Stimulated activated memory B cell treated with anti-CD40 and anti-IgM and Interleukin-4, amounts not matched to agents 10 μg/mL and 1 μg/mL and 100 μg/mL, for 72 hours (primary cell): Measurements from ENCODE around the gene BHLHE41.

Experiments
- ATAC-seq: fragments of 150-1000 bp; cut with Tn5 transposase; 2 replicates; pipeline ENCODE4 v1.10.0; 2021
- H3K27ac Mint-ChIP-seq: one replicate; pipeline ENCODE4 v1.8.0; 2022; ENCODE audit warnings: mild to moderate bottlenecking, mixed read lengths
- H3K27me3 Mint-ChIP-seq: one replicate; pipeline ENCODE4 v1.8.0; 2022; ENCODE audit warnings: mixed read lengths
- H3K36me3 Mint-ChIP-seq: one replicate; pipeline ENCODE4 v1.8.0; 2022; ENCODE audit warnings: mixed read lengths
- H3K4me1 Mint-ChIP-seq: one replicate; pipeline ENCODE4 v1.8.0; 2022; ENCODE audit warnings: mixed read lengths
- H3K4me3 Mint-ChIP-seq: one replicate; pipeline ENCODE4 v1.8.0; 2022; ENCODE audit warnings: mild to moderate bottlenecking, moderate library complexity, mixed read lengths
- H3K9me3 Mint-ChIP-seq: one replicate; pipeline ENCODE4 v1.8.0; 2022; ENCODE audit warnings: mixed read lengths

BHLHE41 gene

GRCh38 chr12:26088998-26089397 lies 35.8 kb downstream of the BHLHE41 start:
- Mint-ChIP-seq H3K9me3 (peaks cover 3% of the 10 kb centered on the region), H3K4me1 (peaks cover 9% of the 10 kb centered on the region), H3K36me3 (peaks cover 5% of the 10 kb centered on the region), H3K27ac (no peak overlapping the region), H3K4me3 (no peak overlapping the region), H3K27me3 (no peaks in the 10 kb centered on the region)
- peak; percentile 95 for ATAC-seq

- no peaks in the 10 kb centered on the region for H3K27me3 Mint-ChIP-seq
- H3K4me1 Mint-ChIP-seq: peaks cover 9% of the 10 kb centered on the region
- no peak overlapping the region for H3K4me3 Mint-ChIP-seq
- peaks cover 15% of the 10 kb centered on the region for H3K36me3 Mint-ChIP-seq
- no peak overlapping the region for H3K27ac Mint-ChIP-seq
- H3K9me3 Mint-ChIP-seq: peaks cover 6% of the 10 kb centered on the region
- ATAC-seq: no peak
Observed at GRCh38 chr12:26086936-26087335, 37.9 kb downstream of the BHLHE41 start.

- Mint-ChIP-seq H3K4me1 (no peaks in the 10 kb centered on the region), H3K27me3 (no peaks in the 10 kb centered on the region), H3K36me3 (peaks cover 15% of the 10 kb centered on the region), H3K9me3 (peaks cover 12% of the 10 kb centered on the region), H3K4me3 (no peak overlapping the region), H3K27ac (no peak overlapping the region)
- ATAC-seq: no peak
Observed at GRCh38 chr12:26080911-26081310, 43.9 kb downstream of the BHLHE41 start.

- no peak for ATAC-seq
- no peak overlapping the region for H3K27ac Mint-ChIP-seq
- peaks cover 9% of the 10 kb centered on the region for H3K36me3 Mint-ChIP-seq
- no peak overlapping the region for H3K4me3 Mint-ChIP-seq
- H3K27me3 Mint-ChIP-seq: no peaks in the 10 kb centered on the region
- H3K9me3 Mint-ChIP-seq: peaks cover 9% of the 10 kb centered on the region
- H3K4me1 Mint-ChIP-seq: no peaks in the 10 kb centered on the region
Observed at GRCh38 chr12:26077915-26078702, 46.7 kb downstream of the BHLHE41 start.
